ENCODE measurements around the gene TMEM182. TPM values are rescaled to one million over a fixed set of nuclear protein-coding genes. Genes with fewer than 3 reads are reported as not detected.

TMEM182 gene
- total RNA-seq, 1 experiment from 2014 or later: 9.1 TPM

GRCh38 chr2:102848366-102848839 is 86.6 kb downstream of the TMEM182 start:
- peak; percentile 78 for DNase-seq (ENCODE audit: extremely low read depth, low read depth)

DNA sequence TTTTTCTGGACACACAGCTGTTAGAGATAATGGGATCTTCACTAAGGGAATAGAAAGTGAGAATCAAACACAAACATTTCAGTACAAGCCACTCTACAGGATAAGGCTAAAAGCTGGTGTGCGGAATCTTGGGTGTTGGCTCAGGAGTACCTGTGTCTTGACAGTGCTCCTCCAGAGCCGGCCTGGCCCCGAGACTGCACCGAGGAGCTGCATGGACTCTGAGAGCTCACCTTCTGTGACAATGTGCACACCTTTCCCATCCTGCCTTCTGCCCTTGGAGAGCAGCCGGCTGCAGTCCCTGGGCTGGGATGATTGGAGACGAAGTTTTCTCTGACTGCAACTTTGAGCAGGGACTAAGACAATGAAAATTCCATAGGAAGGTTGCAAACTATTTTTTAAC is 89.1 kb downstream of the TMEM182 start:
- DNase-seq (ENCODE audit: extremely low read depth, low read depth): no peak

DNA sequence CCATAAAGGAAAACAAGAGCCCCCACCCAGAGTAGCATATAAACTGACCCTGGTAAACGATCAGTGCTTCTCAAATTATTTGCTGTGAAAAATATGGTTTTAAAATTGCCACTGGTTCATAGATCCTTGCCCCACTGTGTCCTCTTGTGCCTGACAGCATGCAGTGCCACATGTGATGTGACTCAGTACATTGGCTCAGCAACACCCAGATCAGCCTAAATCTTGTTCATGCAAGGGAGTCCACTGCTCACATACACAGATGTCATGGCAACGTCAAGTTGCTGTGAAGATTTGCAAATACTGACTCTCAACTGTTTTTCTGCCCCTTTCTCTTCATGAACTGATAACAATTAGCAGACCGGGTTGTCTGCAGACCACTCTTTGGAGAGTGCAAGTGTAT is 91.0 kb downstream of the TMEM182 start:
- DNase-seq (ENCODE audit: extremely low read depth, low read depth): no peak

Other genes starting within 250 kb of the TMEM182 start
- 19.3 and 20.1 TPM in 2 replicates for gene SLC9A2, start 142.5 kb upstream of the TMEM182 start, total RNA-seq (2014; rRNA removed; shearing (Covaris generic))

Data from NCI-H460 (cell line).